EL (cell line): ENCODE results near the gene KCTD19.

Experiments used
- DNase-seq: peaks from one replicate; pipeline ENCODE4 v3.0.0-alpha.2; 2016

Gene KCTD19

GRCh38 chr16:67241008-67241900 is 85.3 kb downstream of the KCTD19 start:
- DNase-seq = peak; percentile 97

DNA sequence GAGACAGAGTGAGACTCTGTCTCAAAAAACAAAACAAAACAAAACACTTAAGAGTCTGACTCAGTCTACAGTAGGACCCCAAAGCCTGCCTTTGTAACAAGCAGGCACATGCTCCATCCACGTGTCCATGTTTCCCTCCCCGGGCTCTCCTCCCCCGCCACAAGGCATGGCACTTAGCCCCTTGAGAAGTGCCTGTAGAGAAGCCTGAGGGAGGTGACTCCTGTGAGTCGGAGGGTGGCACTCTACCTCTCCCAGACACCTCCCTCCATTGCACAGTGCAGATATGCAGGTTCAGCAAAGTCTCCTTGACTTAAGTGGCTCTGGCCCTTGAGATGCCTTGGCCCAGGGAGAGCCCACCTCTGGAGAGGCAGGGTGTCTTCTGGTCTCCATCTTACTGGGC is 86.0 kb downstream of the KCTD19 start:
- peak; percentile 31 for DNase-seq
